ENCODE measurements around the gene KRTAP12-3.
"Not testable (repeated sequence)": the region's sequence is repeated elsewhere in the genome, so short reads cannot be mapped to it uniquely, and the experiment has no call there.

KRTAP12-3 gene

GRCh38 chr21:44627831-44628233 lies 29.9 kb upstream of the KRTAP12-3 start:
- not testable (repeated sequence) for DNase-seq

- DNase-seq, result no peak
These were observed 28.9 kb upstream of the KRTAP12-3 start for GRCh38 chr21:44628707-44629391.

DNA sequence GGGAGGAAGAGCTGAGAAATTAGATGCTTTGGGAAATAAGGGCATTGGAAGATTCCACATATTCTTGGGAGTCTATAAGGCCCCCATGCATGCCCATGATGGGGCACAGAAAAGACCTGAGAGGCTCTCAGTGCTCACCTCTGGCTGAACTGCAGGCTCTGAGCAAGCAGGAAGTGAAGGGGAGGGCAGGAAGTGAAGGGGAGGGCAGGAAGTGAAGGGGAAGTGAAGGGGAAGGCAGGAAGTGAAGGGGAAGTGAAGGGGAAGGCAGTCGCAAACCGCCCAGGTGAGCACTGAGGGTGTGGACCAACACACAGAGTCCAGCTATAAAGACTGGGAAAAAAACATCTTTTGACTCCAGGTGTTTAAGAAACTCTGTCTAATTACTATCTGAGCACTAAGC lies 27.3 kb upstream of the KRTAP12-3 start:
- DNase-seq, result no peak

- no peak for DNase-seq
These were observed 25.7 kb upstream of the KRTAP12-3 start for GRCh38 chr21:44632067-44632466.

DNA sequence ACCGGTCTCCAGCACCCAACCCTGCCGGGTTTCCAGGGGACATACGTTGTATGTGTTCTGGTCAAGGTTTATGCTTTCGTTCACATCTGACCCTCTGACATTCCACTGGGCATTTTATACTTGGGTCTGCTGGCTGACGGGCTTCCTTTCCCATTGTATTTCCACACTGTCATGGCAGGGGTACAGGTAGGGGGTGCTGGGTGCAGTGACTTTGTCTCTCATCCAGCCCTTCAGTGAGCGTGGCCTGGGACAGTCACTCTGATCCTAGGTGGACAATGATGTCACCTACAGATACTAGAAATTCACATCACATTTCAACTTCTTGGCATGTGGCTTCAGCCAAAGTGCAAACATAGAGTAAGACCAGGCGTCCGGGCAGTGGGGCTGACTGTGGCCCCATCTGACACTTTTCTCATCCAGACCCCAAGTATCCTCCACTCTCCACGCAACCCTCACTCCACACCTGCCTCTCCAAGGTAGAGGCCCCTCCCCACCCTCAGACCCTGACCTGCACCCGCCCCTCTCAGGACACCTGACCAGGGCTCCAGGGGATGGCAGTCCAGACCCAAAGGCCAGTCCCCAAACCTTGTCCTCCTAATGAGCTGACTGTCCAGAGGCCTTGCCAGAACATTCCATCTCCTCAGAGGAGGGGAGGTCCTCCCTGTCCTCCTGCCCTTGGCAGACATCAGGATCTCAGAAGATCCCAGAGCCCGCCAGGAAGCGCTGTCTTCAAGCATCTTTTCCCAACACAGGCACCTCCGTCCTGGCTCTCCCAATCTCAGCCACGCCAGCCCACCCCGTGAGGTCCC lies 21.3 kb upstream of the KRTAP12-3 start:
- no peak for DNase-seq

DNA sequence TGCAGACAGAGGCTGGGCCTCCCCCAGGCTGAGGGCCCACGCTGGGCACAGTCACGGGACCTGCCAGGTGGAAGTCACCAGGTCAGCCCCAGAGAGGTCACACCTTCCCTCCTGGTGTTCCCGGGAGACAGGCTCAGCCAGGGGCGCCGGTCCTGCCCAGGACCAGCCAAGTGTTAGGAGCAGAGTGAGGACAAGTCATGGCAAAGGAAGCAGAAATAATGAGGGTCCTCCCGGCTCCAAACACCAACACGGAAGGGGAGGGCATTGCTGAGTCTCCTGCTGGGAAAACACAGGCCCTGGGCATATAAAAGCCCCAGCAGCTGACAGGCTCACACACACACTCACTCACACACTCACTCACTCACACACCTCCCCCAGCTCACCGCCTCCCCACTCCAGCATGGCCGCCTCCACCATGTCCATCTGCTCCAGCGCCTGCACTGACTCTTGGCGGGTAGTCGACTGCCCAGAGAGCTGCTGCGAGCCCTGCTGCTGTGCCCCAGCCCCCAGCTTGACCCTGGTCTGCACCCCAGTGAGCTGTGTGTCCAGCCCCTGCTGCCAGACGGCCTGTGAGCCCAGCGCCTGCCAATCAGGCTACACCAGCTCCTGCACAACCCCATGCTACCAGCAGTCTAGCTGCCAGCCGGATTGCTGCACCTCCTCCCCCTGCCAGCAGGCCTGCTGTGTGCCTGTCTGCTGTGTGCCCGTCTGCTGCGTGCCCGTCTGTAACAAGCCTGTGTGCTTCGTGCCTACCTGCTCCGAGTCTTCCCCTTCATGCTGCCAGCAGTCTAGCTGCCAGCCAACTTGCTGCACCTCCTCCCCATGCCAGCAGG lies 20.5 kb upstream of the KRTAP12-3 start, which contains the start of gene KRTAP10-10:
KRTAP10-10 (plus strand) TSS at position 339 of the 833 bp plus-strand sequence; CDS start at position 401, 62 bp downstream.
- DNase-seq, result no peak

- not testable (repeated sequence) for DNase-seq
These were observed 19.8 kb upstream of the KRTAP12-3 start for GRCh38 chr21:44637851-44638348.

- DNase-seq, result not testable (repeated sequence)
These were observed 19.0 kb upstream of the KRTAP12-3 start for GRCh38 chr21:44638506-44639330.

DNA sequence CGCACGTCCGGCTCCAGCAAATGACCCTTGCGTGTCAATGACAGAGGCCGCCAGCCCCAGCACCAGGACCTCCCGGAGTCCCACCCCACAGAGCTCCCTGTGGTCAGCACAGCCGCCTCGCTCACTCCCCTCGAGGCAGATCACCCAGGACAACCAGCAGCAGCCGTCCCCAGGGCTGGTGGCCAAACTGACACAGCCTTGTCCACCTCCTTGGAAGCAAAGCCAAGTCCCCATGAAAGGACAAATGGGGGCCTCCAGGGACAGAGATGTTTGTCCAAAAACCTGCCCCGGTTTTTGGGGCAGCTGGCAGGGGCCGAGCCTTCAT lies 18.4 kb upstream of the KRTAP12-3 start:
- no peak for DNase-seq

- DNase-seq, result no peak
These were observed 17.0 kb upstream of the KRTAP12-3 start for GRCh38 chr21:44640761-44641160.

GRCh38 chr21:44643741-44644310 lies 13.9 kb upstream of the KRTAP12-3 start:
- DNase-seq, result no peak

DNA sequence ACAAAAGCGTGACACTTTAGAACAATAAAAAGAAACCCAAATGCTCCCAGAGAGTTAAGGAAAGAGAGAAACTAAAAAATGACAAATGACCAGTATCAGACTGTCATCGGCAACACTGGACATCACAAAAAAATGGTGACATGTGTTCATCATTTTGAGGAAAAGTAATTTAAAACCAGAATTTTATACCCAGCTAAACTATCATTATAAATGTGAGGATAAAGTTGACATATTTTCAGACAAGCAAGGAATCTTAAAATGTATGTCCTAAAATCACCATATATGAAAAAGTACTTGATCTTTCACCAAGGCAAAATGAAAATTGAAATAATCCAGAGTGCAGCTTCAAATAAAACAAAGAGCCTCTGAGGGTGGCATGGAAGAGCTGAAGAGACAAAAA lies 12.9 kb upstream of the KRTAP12-3 start:
- DNase-seq, result no peak

GRCh38 chr21:44646366-44647221 lies 11.1 kb upstream of the KRTAP12-3 start, which contains the start of gene KRTAP10-11:
Gene KRTAP10-11, plus strand, starts transcription at chr21:44646414. Its CDS starts 45 bp downstream, at chr21:44646459.
- not testable (repeated sequence) for DNase-seq

GRCh38 chr21:44647222-44647552 lies 10.5 kb upstream of the KRTAP12-3 start:
- no peak for DNase-seq

GRCh38 chr21:44648557-44649311 lies 9.0 kb upstream of the KRTAP12-3 start:
- no peak for DNase-seq

DNA sequence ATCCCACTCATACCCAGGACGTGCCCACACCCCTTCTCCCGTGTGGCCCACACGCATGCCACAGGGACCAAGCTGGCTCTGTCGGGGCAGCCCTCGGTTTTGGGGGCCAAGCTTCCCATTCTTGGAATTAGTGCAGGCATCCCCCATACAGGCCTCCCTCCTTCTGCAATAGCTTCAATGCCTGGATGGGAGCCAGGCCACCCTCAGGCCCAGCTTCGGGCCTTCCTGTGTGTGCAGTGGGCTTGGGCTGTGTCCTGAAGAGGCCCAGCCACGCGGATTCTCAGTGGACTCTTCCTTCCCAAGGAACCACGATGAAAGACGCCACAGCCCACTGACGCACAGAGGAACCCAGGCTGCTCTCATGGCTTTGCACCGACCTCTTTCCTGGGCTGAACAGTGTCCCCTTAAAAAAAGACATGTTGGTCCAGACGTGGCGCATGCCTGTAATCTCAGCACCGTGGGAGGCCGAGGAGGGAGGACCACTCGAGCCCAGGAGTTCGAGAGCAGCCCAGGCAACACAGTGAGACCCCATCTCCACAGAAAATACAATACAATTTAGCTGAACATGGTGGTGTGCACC lies 8.1 kb upstream of the KRTAP12-3 start:
- no peak for DNase-seq

DNA sequence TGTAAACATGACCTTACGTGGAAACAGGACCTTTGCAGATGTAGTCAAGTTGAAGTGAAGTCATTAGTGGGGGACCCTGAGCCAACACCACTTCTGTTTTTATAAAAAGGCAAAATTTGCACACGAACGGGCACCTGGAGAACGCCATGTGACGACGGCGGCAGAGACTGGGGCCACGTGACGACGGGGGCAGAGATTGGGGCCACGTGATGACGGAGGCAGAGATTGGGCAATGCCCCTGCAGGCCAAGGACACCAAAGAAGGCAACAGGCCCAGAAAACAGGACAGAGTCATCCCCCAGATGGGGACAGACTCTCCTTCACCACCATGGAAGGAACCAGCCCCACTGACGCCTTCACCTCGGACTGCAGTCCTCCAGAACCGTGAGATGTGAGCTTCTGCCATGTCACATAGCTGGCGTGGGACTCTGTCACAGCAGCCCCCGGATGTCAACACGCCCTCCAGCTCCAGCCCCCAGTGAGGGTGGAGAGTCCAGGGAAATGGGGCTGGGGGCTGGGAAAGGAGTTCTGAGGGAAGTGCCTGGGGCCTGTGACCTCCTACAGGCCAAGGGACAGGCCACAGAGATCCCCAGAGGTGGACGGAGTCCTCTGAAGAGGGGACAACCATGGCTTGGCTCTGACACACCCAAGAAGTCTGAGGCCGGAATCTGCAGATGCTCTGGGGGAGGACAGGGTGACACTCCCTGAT lies 7.3 kb upstream of the KRTAP12-3 start:
- no peak for DNase-seq

DNA sequence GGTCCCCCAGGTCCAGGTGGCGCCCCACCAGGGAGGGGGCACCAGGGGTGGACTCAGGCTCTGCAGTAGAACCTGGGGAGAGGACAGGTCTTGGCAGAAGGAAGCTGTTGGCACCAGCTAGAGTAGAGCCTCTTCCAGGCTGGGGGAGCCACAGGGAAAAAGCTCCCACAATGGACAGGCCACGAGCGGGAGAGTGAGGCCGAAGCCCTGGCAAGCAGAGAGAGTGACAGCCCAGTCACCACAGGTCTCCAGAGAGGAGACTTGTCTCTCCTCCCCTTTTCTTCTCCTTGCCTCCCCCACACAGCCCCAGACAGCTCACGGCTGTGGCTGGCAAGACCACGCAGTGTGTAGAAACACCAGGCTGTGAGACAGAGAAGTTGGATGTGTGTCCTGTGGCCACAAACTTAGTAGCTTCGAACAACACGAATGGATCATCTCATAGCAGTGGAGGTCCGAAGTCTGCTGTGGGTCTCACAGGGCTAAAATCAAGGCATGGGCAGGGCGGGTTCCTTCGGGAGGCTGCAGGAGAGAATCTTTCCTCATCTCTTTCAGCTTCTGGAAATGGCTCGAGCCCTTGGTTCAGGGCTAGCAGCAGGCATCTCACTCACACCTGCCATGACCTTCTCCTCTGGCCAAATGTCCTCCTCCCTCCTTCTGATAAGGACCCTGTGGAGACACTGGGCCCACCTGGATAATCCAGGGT lies 6.6 kb upstream of the KRTAP12-3 start:
- DNase-seq, result no peak
